ENCODE data around the gene CPXM2. TPM values are rescaled to one million over a fixed set of nuclear protein-coding genes. Genes with fewer than 3 reads are reported as not detected.

CPXM2 gene
- total RNA-seq, 1 donor from 2014 or later = 0.14 TPM

- Mint-ChIP-seq H3K4me1 (ENCODE audit: low read depth) (no peaks in the 10 kb centered on the region), H3K27me3 (peaks cover 5% of the 10 kb centered on the region), H3K27ac (no peak overlapping the region), H3K4me3 (ENCODE audit: low read depth) (no peak overlapping the region), H3K36me3 (ENCODE audit: insufficient read depth) (no peaks in the 10 kb centered on the region), H3K9me3 (ENCODE audit: low read depth) (no peaks in the 10 kb centered on the region)
- no peak for TF ChIP-seq CTCF (IDR thresholded peaks at IDR 0.05; ENCODE audit: unreplicated experiment)
- DNase-seq (ENCODE audit: low spot score, unreplicated experiment) = no peak
These were observed 82.7 kb downstream of the CPXM2 start for GRCh38 chr10:123808906-123809305.

DNA sequence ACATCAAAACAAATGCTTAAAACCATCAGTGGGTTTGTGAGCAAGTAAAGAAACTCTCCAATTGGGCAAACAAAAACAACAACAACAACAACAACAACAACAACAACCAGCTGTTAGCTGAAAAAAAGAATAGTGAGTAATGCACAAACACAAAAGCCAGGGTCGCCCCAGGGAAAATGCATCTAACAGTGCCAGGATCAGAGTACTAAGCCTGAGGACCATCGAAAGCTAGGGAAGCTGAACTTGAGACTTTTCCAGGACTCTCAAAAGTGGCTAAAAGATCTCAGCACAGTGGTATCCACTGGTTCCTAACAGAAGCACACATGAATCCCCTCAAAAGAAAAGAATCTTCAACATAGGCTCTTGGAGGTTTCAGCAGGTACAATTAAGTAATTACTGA is 83.3 kb downstream of the CPXM2 start:
- no peaks in the 10 kb centered on the region for H3K4me1 Mint-ChIP-seq (ENCODE audit: low read depth)
- H3K27me3 Mint-ChIP-seq = peaks cover 5% of the 10 kb centered on the region
- no peak overlapping the region for H3K4me3 Mint-ChIP-seq (ENCODE audit: low read depth)
- no peak for TF ChIP-seq CTCF (IDR thresholded peaks at IDR 0.05; ENCODE audit: unreplicated experiment)
- no peak for DNase-seq (ENCODE audit: low spot score, unreplicated experiment)
- H3K36me3 Mint-ChIP-seq (ENCODE audit: insufficient read depth) = no peaks in the 10 kb centered on the region
- no peak overlapping the region for H3K27ac Mint-ChIP-seq
- H3K9me3 Mint-ChIP-seq (ENCODE audit: low read depth) = no peaks in the 10 kb centered on the region

DNA sequence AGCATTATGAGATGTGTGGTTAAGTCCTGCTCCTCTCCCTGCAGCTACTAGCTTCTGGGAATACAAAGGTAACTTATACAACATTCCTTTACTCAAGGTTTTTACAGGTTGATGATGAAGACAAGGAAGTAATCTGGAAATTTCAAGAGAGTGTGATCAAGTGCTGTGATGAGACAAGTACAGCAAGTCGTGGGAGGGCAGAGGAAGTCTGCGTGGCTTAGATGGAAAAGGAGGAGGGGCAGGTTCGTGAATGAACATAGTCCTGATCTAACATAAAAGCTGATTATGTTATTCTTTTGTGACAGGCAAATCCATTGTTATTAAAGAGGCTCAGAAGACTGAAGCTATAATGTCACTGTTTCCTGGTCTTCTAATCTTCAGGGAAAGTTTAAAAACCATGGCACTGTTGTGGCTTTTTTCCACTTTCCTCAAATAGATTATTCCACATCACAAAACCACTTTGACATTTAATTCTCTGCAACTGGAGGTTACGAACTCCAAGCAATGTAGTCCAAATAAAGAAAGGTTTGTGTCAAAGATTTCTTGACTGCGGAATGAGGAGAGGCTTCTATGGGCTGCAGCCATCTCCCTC is 84.1 kb downstream of the CPXM2 start:
- TF ChIP-seq CTCF (IDR thresholded peaks at IDR 0.05; ENCODE audit: unreplicated experiment) = no peak
- H3K27ac Mint-ChIP-seq = no peak overlapping the region
- H3K4me1 Mint-ChIP-seq (ENCODE audit: low read depth) = no peaks in the 10 kb centered on the region
- no peak for DNase-seq (ENCODE audit: low spot score, unreplicated experiment)
- H3K4me3 Mint-ChIP-seq (ENCODE audit: low read depth) = no peak overlapping the region
- H3K36me3 Mint-ChIP-seq (ENCODE audit: insufficient read depth) = no peaks in the 10 kb centered on the region
- peaks cover 5% of the 10 kb centered on the region for H3K27me3 Mint-ChIP-seq
- no peaks in the 10 kb centered on the region for H3K9me3 Mint-ChIP-seq (ENCODE audit: low read depth)

DNA sequence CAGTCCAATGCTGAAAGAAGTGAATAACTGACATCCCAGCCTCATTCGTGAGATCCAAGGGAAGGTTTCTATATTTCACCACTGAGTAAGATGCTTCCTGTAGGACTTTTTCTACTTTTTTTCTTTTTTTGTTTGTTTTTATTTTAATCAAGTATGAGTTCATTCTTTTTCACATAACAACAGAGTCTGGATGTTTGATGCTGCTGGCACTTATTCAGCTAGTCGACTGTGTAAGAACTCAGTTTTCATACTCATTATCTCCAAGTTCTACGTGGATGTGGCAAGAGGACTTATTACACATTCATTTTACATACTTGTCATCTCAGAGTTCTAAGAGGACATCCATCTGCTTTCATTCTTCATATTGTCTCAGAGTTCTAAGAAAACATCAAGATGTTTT is 86.9 kb downstream of the CPXM2 start:
- TF ChIP-seq CTCF (IDR thresholded peaks at IDR 0.05; ENCODE audit: unreplicated experiment) = no peak
- DNase-seq (ENCODE audit: low spot score, unreplicated experiment) = no peak
- no peaks in the 10 kb centered on the region for H3K4me1 Mint-ChIP-seq (ENCODE audit: low read depth)
- no peak overlapping the region for H3K27ac Mint-ChIP-seq
- no peaks in the 10 kb centered on the region for H3K9me3 Mint-ChIP-seq (ENCODE audit: low read depth)
- no peak overlapping the region for H3K4me3 Mint-ChIP-seq (ENCODE audit: low read depth)
- no peaks in the 10 kb centered on the region for H3K36me3 Mint-ChIP-seq (ENCODE audit: insufficient read depth)
- peaks cover 16% of the 10 kb centered on the region for H3K27me3 Mint-ChIP-seq

GRCh38 chr10:123800821-123801220 is 90.8 kb downstream of the CPXM2 start:
- DNase-seq (ENCODE audit: low spot score, unreplicated experiment) = no peak
- H3K36me3 Mint-ChIP-seq (ENCODE audit: insufficient read depth) = no peaks in the 10 kb centered on the region
- H3K27me3 Mint-ChIP-seq = peaks cover 11% of the 10 kb centered on the region

More at GRCh38 chr10:123800821-123801220, 90.8 kb downstream of the CPXM2 start:
- Mint-ChIP-seq H3K27ac (no peak overlapping the region), H3K4me1 (ENCODE audit: low read depth) (no peaks in the 10 kb centered on the region), H3K9me3 (ENCODE audit: low read depth) (no peaks in the 10 kb centered on the region), H3K4me3 (ENCODE audit: low read depth) (no peak overlapping the region)
- TF ChIP-seq CTCF (IDR thresholded peaks at IDR 0.05; ENCODE audit: unreplicated experiment) = no peak
